DND-41 (cell line): ENCODE measurements around the gene STRN3.

Source experiments
- CTCF ChIP-seq: IDR thresholded peaks from 2 replicates; pipeline ENCODE4 v1.5.1; 2012; ENCODE audit warnings: borderline replicate concordance, low read length, moderate library complexity, mild to moderate bottlenecking; ENCODE audit not compliant: poor library complexity, severe bottlenecking; ENCODE audit errors: extremely low read depth
- EZH2 ChIP-seq: IDR thresholded peaks from 3 replicates; pipeline ENCODE4 v1.6.1; 2012; ENCODE audit warnings: borderline replicate concordance, low read depth, mild to moderate bottlenecking, moderate library complexity, low read length, inconsistent platforms; ENCODE audit not compliant: severe bottlenecking

- TF ChIP-seq CTCF = no peak
- TF ChIP-seq EZH2 = no peak
Observed at GRCh38 chr14:30854492-30854891, 171.7 kb downstream of the STRN3 start.
